ENCODE measurements around the gene NELFCD. TPM values are rescaled to one million over a fixed set of nuclear protein-coding genes. Genes with fewer than 3 reads are reported as not detected.

NELFCD gene
- total RNA-seq, 1 donor from 2014 or later, result 122 TPM

- no peak for TF ChIP-seq CTCF (IDR thresholded peaks at IDR 0.05; ENCODE audit: unreplicated experiment)
- Mint-ChIP-seq H3K27ac (peak overlapping the region; percentile 87), H3K4me1 (ENCODE audit: low read depth) (peaks cover 21% of the 10 kb centered on the region), H3K4me3 (ENCODE audit: low read depth) (no peak overlapping the region), H3K36me3 (ENCODE audit: insufficient read depth) (peaks cover 50% of the 10 kb centered on the region), H3K27me3 (no peaks in the 10 kb centered on the region), H3K9me3 (ENCODE audit: low read depth) (no peaks in the 10 kb centered on the region)
- DNase-seq (ENCODE audit: low spot score, unreplicated experiment), result no peak
Observed at GRCh38 chr20:58996226-58996611, 15.2 kb downstream of the NELFCD start.

- peaks cover 47% of the 10 kb centered on the region for H3K36me3 Mint-ChIP-seq (ENCODE audit: insufficient read depth)
Observed at GRCh38 chr20:58997141-58997770, 16.2 kb downstream of the NELFCD start.

GRCh38 chr20:58998656-58999055 lies 17.6 kb downstream of the NELFCD start:
- H3K9me3 Mint-ChIP-seq (ENCODE audit: low read depth), result no peaks in the 10 kb centered on the region
- no peaks in the 10 kb centered on the region for H3K27me3 Mint-ChIP-seq
- TF ChIP-seq CTCF (IDR thresholded peaks at IDR 0.05; ENCODE audit: unreplicated experiment), result no peak
- DNase-seq (ENCODE audit: low spot score, unreplicated experiment), result no peak
- no peak overlapping the region for H3K4me3 Mint-ChIP-seq (ENCODE audit: low read depth)
- H3K27ac Mint-ChIP-seq, result no peak overlapping the region
- H3K4me1 Mint-ChIP-seq (ENCODE audit: low read depth), result peaks cover 15% of the 10 kb centered on the region
- peaks cover 39% of the 10 kb centered on the region for H3K36me3 Mint-ChIP-seq (ENCODE audit: insufficient read depth)

More at GRCh38 chr20:58997141-58997770, 16.2 kb downstream of the NELFCD start:
- Mint-ChIP-seq H3K9me3 (ENCODE audit: low read depth) (no peaks in the 10 kb centered on the region), H3K27me3 (no peaks in the 10 kb centered on the region), H3K27ac (peak overlapping the region; percentile 60), H3K4me3 (ENCODE audit: low read depth) (no peak overlapping the region), H3K4me1 (ENCODE audit: low read depth) (peaks cover 15% of the 10 kb centered on the region)
- TF ChIP-seq CTCF (IDR thresholded peaks at IDR 0.05; ENCODE audit: unreplicated experiment), result no peak
- DNase-seq (ENCODE audit: low spot score, unreplicated experiment), result no peak

GRCh38 chr20:59000326-59000725 lies 19.3 kb downstream of the NELFCD start:
- H3K27ac Mint-ChIP-seq, result no peak overlapping the region
- no peaks in the 10 kb centered on the region for H3K9me3 Mint-ChIP-seq (ENCODE audit: low read depth)
- H3K27me3 Mint-ChIP-seq, result no peaks in the 10 kb centered on the region
- no peak for TF ChIP-seq CTCF (IDR thresholded peaks at IDR 0.05; ENCODE audit: unreplicated experiment)
- no peak for DNase-seq (ENCODE audit: low spot score, unreplicated experiment)
- no peak overlapping the region for H3K4me3 Mint-ChIP-seq (ENCODE audit: low read depth)
- H3K4me1 Mint-ChIP-seq (ENCODE audit: low read depth), result peaks cover 16% of the 10 kb centered on the region
- H3K36me3 Mint-ChIP-seq (ENCODE audit: insufficient read depth), result peaks cover 34% of the 10 kb centered on the region

- Mint-ChIP-seq H3K9me3 (ENCODE audit: low read depth) (no peaks in the 10 kb centered on the region), H3K27ac (no peak overlapping the region), H3K4me1 (ENCODE audit: low read depth) (peaks cover 9% of the 10 kb centered on the region), H3K4me3 (ENCODE audit: low read depth) (no peak overlapping the region), H3K36me3 (ENCODE audit: insufficient read depth) (peaks cover 28% of the 10 kb centered on the region), H3K27me3 (no peaks in the 10 kb centered on the region)
- no peak for TF ChIP-seq CTCF (IDR thresholded peaks at IDR 0.05; ENCODE audit: unreplicated experiment)
- DNase-seq (ENCODE audit: low spot score, unreplicated experiment), result no peak
Observed at GRCh38 chr20:59001068-59001448, 20.0 kb downstream of the NELFCD start.
